WTC11 (cell line): ENCODE results near the gene CARHSP1.

Experiments used
- ATF1 ChIP-seq: sonication (generic); formaldehyde crosslinking; IDR thresholded peaks from 2 replicates; pipeline ENCODE4 v1.8.1; 2023; ENCODE audit warnings: mild to moderate bottlenecking, moderate library complexity, missing genetic modification reagents
- CREB1 ChIP-seq: sonication (generic); formaldehyde crosslinking; IDR thresholded peaks from 2 replicates; pipeline ENCODE4 v1.8.0; 2023; ENCODE audit warnings: mild to moderate bottlenecking, missing genetic modification reagents
- CTCF ChIP-seq: fragments of 200-600 bp; IDR thresholded peaks from 2 replicates; pipeline ENCODE4 v1.8.0; 2022; ENCODE audit warnings: antibody characterized with exemption
- E2F4 ChIP-seq: sonication (generic); formaldehyde crosslinking; IDR thresholded peaks from 2 replicates; pipeline ENCODE4 v1.8.1; 2022; ENCODE audit warnings: low read depth, mild to moderate bottlenecking, moderate library complexity, missing genetic modification reagents, borderline replicate concordance
- EMX1 ChIP-seq: fragments of 250-450 bp; sonication (Bioruptor Pico); IDR thresholded peaks from 2 replicates; pipeline ENCODE4 v1.8.0; 2021; ENCODE audit warnings: mild to moderate bottlenecking
- IRF1 ChIP-seq: sonication (generic); formaldehyde crosslinking; IDR thresholded peaks from 2 replicates; pipeline ENCODE4 v1.8.0; 2023; ENCODE audit warnings: missing genetic modification reagents
- MAX ChIP-seq: sonication (generic); formaldehyde crosslinking; IDR thresholded peaks from 2 replicates; pipeline ENCODE4 v1.8.0; 2022; ENCODE audit warnings: mild to moderate bottlenecking, missing genetic modification reagents
- NFYB ChIP-seq: sonication (generic); formaldehyde crosslinking; conservative IDR thresholded peaks from 2 replicates; pipeline ENCODE4 v1.8.0; 2022; ENCODE audit warnings: low read depth, missing genetic modification reagents
- NR2C2 ChIP-seq: sonication (generic); formaldehyde crosslinking; IDR thresholded peaks from 2 replicates; pipeline ENCODE4 v1.8.0; 2022; ENCODE audit warnings: mild to moderate bottlenecking, missing genetic modification reagents
- PRDM15 ChIP-seq: sonication (generic); formaldehyde crosslinking; IDR thresholded peaks from 2 replicates; pipeline ENCODE4 v1.8.0; 2022; ENCODE audit warnings: missing genetic modification reagents
- RELA ChIP-seq: sonication (generic); formaldehyde crosslinking; IDR thresholded peaks from 2 replicates; pipeline ENCODE4 v1.8.1; 2022; ENCODE audit warnings: missing genetic modification reagents, mild to moderate bottlenecking, borderline replicate concordance
- STAT6 ChIP-seq: sonication (generic); formaldehyde crosslinking; conservative IDR thresholded peaks from 2 replicates; pipeline ENCODE4 v1.8.1; 2023; ENCODE audit warnings: mild to moderate bottlenecking, low read depth, missing genetic modification reagents, moderate library complexity
- USF2 ChIP-seq: sonication (generic); formaldehyde crosslinking; IDR thresholded peaks from 2 replicates; pipeline ENCODE4 v1.8.1; 2023; ENCODE audit warnings: mild to moderate bottlenecking, missing genetic modification reagents, moderate library complexity

GRCh38 chr16:8900343-8900742 lies 31.5 kb upstream of the CARHSP1 start:
- TF ChIP-seq MAX (CRISPR knock-in tag), result no peak
- no peak for TF ChIP-seq PRDM15 (CRISPR knock-in tag)
- TF ChIP-seq E2F4 (CRISPR knock-in tag), result no peak
- TF ChIP-seq CTCF, result no peak
- no peak for TF ChIP-seq EMX1 (CRISPR knock-in tag)
- TF ChIP-seq RELA (CRISPR knock-in tag), result no peak
- TF ChIP-seq NFYB, result no peak
- no peak for TF ChIP-seq ATF1 (CRISPR knock-in tag)
- no peak for TF ChIP-seq IRF1 (CRISPR knock-in tag)
- TF ChIP-seq STAT6 (CRISPR knock-in tag), result no peak
- TF ChIP-seq NR2C2 (CRISPR knock-in tag), result no peak
- TF ChIP-seq CREB1, result no peak
- TF ChIP-seq USF2 (CRISPR knock-in tag), result no peak
